GM18951 (cell line): ENCODE data around the gene DNAJC21.

Source experiments
- POLR2A ChIP-seq: IDR thresholded peaks from 4 replicates; pipeline ENCODE4 v1.6.1; 2011; ENCODE audit warnings: mild to moderate bottlenecking; ENCODE audit not compliant: insufficient read length, insufficient read depth; ENCODE audit errors: extremely low read depth
- in situ Hi-C: fragments of 300-500 bp; cut with MboI; formaldehyde crosslinking; loops from one replicate; pipeline ENCODE4 v1.12.0; 2022; ENCODE audit warnings: low sequenced_read_pairs, mixed read lengths, inconsistent platforms; ENCODE audit not compliant: unreplicated experiment

DNAJC21 gene

DNA sequence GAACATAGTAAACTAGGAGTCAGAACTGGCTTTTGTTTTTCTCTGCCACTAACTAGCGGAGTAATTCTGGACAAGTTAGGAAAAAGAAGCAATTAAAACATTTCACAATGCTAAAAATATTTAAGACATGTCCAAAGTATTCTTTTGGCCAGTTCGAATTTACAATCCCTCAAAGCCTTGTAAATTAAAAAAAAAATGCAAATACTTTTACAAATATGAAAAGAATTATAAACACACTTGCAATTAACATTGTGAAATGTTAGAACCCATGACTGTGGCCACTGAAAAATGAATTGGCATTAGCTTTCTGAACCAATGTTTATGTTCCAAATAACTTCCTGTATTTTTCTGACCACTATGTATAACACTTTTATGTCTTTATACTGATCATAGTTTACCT lies 16.3 kb upstream of the DNAJC21 start:
- TF ChIP-seq POLR2A, result no peak

DNA sequence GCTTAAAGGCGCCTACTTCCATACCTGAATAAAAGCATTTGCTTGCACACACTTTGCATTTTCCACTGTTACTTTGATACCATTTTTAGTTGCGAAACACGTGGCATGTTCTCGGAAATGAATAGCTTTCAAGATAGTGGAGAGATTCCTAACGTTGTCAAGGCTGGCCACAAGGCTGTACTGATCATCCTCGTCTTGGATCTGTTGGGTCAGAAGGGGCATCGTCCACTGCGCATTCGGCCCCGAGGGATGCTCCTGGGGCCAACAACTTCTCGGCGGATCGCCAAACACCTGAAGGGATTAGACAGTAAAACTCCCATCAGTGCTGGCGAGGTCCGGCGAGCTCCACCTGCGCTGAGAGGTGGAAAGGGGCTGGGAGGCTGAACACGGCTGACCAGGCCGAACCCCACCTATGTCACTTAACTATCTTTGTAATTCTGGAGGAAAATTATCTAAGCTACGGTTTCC lies 14.7 kb upstream of the DNAJC21 start:
- in situ Hi-C loops, result loop anchor here (25.0 kb wide), 1 partner anchor 427 kb away; no protein-coding TSS in a partner anchor
- TF ChIP-seq POLR2A, result no peak

More for the DNA sequence above, 16.3 kb upstream of the DNAJC21 start:
- in situ Hi-C loops, result loop anchor here (25.0 kb wide), 1 partner anchor 426 kb away; no protein-coding TSS in a partner anchor

GRCh38 chr5:34915139-34915855 lies 14.1 kb upstream of the DNAJC21 start, which contains the start of the genes BRIX1 and RAD1:
Gene BRIX1, plus strand, starts transcription at chr5:34915711. Its CDS starts 28 bp downstream, at chr5:34915739.
Gene RAD1, minus strand, starts transcription at chr5:34915504. Its CDS starts 612 bp downstream, at chr5:34914892.
- TF ChIP-seq POLR2A, result peak; percentile 80
- in situ Hi-C loops, result loop anchor here (25.0 kb wide), 1 partner anchor 428 kb away; no protein-coding TSS in a partner anchor

GRCh38 chr5:34915856-34916192 lies 13.5 kb upstream of the DNAJC21 start:
- TF ChIP-seq POLR2A, result no peak
- in situ Hi-C loops, result loop anchor here (25.0 kb wide), 1 partner anchor 429 kb away; no protein-coding TSS in a partner anchor

- in situ Hi-C loops, result loop anchor here (25.0 kb wide), 1 partner anchor 429 kb away; no protein-coding TSS in a partner anchor
- no peak for TF ChIP-seq POLR2A
Measured at GRCh38 chr5:34916518-34916917, 12.8 kb upstream of the DNAJC21 start.

DNA sequence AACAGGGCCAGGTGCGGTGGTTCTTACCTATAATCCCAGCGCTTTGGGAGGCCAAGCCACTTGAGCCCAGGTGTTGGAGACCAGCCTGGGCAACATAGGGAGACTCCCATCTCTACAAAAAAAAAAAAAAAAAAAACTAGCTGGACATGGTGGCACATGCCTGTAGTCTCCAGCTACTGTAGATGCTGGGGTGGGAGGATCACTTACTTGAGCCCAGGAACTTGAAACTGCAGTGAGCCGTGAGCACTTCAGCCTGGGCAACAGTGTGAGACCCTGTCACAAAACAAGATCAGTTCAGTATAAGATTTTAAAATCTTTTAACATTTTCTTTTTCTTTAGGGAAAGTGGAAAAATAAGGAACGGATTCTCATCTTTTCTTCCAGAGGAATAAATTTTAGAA lies 11.3 kb upstream of the DNAJC21 start:
- TF ChIP-seq POLR2A, result no peak
- in situ Hi-C loops, result loop anchor here (25.0 kb wide), 1 partner anchor 431 kb away; no protein-coding TSS in a partner anchor

DNA sequence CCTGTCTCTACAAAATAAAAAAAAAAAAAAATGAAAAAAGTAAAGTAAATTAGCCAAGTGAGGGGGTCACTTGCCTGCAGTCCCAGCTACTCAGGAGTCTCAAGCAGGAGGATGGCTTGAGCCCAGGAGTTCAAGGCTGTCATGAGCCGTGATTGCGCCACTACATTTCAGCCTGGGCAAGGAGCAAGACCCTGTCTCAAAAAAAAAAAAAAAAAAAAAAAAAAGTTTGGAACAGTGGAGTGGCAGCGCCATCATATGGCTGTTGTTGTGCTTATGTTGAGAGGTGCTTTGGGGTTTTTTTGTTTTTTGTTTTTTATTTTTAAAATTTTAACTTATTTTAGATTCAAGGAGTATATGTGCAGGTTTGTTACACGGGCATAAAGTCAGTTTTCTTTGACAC lies 10.3 kb upstream of the DNAJC21 start:
- TF ChIP-seq POLR2A, result no peak
- in situ Hi-C loops, result loop anchor here (25.0 kb wide), 1 partner anchor 432 kb away; no protein-coding TSS in a partner anchor

DNA sequence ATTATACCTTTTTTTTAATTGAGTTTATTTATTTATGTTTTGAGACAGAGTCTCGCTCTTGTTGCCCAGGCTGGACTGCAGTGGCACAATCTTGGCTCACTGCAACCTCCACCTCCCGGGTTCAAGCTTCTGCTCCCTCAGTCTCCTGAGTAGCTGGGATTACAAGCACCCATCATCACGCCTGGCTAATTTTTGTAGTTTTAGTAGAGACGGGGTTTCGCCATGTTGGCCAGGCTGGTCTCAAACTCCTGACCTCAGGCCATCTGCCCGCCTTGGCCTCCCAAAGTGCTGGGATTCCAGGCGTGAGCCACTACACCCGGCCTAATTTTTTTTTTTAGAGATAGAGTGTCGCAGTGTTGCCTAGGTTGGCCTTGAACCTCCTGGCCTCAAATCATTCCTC lies 6.1 kb upstream of the DNAJC21 start:
- in situ Hi-C loops, result loop anchor here (25.0 kb wide), 1 partner anchor 436 kb away; no protein-coding TSS in a partner anchor

DNA sequence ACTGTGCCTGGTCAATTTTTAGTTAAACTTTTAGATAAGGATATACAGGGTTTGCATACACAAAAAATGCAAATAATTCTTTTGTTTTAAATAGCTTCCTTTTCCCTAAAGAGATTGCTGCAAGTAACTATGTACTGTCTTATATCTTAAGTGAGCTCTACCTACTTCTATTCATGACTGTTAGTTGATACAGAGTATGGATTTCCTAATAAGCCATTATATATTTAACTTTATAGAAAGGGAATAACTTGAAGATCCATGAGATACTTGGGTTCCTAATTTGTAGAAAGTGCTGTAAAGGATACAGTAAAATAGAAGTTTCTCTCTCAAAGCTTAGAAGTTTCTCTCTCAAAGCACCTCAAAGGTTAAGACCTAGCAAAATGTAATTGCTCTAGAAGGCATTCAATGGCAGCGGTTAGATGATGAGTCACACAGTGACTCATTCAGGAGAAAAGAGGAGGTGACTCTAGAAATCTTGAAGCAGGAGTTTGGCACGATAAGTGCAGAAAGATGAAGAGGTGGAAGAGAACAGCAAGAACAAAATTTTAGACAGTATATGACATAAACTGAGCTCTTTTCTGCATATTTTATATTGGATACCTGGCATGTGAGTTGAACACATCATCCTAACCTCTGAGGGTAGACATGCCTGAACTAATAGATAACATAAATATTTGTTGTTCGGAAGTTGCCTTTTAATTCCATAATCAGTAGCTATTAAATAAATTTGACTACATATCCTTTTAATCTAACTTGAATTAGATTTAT lies 5.5 kb upstream of the DNAJC21 start:
- TF ChIP-seq POLR2A, result no peak
- in situ Hi-C loops, result loop anchor here (25.0 kb wide), 1 partner anchor 437 kb away; no protein-coding TSS in a partner anchor

DNA sequence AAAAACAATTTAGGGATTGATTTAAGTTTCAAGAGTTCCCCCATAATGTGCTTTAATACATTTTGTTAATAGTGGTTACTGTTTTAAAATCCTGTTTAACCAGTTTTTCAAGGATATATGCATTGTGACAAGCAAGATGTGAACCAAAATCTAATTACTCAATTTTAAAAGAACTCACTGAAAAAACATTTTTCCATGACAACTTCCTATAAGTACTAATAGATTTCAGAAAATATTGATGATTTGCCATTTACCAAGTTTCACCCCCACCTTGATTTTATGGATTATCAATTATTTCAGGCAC lies 4.9 kb upstream of the DNAJC21 start:
- in situ Hi-C loops, result loop anchor here (25.0 kb wide), 1 partner anchor 437 kb away; no protein-coding TSS in a partner anchor
- TF ChIP-seq POLR2A, result no peak

- TF ChIP-seq POLR2A, result no peak
- in situ Hi-C loops, result no loop called here
Measured at GRCh38 chr5:34926318-34926888, 3.0 kb upstream of the DNAJC21 start.

DNA sequence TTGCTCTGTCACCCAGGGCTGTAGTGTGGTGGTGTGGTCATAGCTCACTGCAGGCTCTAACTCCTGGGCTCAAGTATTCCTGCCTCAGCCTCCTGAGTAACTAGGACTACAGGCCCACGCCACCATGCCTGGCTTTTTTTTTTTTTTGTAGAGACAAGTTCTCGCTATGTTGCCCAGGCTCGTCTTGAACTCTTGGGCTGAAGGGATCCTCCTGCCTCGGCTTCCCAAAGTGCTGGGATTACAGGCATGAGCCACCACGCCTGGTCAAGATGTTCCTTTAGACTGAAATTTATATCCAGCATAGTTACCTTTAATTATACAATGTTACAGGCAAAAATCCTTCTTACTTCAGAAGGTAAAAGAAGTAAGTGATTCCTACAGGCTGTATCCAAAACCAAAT lies 1.6 kb upstream of the DNAJC21 start:
- in situ Hi-C loops, result no loop called here
- no peak for TF ChIP-seq POLR2A

GRCh38 chr5:34928267-34928666 lies 1.1 kb upstream of the DNAJC21 start:
- in situ Hi-C loops, result no loop called here
- no peak for TF ChIP-seq POLR2A
